ENCODE data around the gene GSE1. TPM values are rescaled to one million over a fixed set of nuclear protein-coding genes. Genes with fewer than 3 reads are reported as not detected.
A peak's percentile ranks its signal among the peaks of the same experiment; 100 is the strongest.

Gene GSE1
- total and polyA plus RNA-seq, 2 of the 13 experiments (the other 11 are each of a cell fraction or from before 2014, with no cell fraction given): 16.1 to 31.2 TPM

DNA sequence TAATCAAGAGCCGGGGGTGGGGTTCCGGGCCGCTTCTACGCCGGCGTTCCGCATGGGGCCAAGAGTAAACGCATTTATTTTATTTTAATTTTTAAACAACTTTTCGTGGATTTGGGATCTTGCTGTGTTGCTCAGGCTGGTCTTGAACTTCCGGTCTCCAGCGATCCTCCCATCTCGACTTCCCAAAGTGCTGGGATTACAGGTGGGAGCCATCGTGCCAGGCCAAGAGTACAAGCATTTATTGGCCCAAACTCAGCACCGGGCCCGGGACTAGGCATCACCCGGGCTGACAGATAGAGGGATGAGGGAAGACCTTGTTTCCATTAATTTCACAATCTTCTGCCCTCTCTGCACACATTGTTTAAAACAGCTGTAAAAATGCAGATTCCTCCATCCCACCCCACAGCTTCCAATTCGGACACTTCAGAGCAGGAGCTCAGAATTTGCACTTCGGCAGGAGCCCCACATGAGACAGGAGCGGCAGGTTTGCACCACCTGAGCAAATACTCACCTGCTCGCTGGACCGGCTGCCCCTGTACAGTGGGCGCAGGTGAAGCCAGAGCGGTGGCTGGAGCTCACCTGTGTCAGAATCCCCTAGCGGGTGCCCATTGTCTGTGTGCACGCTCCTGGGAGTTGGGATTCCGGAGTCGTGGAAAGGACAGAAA, 76.3 kb downstream of the GSE1 start:
- ChIA-PET POLR2A (no interaction called here), CTCF (ENCODE audit: low intra/inter-chr PET ratio, low total read pairs) (no interaction called here)
- peak overlapping the region; percentile 54 to 72 (median 64) for H3K4me3 ChIP-seq (replicated peaks in 1 of 3; ENCODE audit: insufficient read depth in 1 of 3, low read depth in 2 of 3, low read length in 3 of 3)
- H3K36me3 ChIP-seq (replicated peaks in 1 of 2; ENCODE audit: control insufficient read depth in 1 of 2, insufficient read depth in 2 of 2, low read length in 2 of 2): no peaks in the 10 kb centered on the region; a peak in 2 of 5 replicates
- peak overlapping the region; percentile 83 for H3K4me2 ChIP-seq (ENCODE audit: low read depth, low read length)
- DNase-seq (ENCODE audit: low spot score): no peak
- in situ Hi-C loops (cut with HindIII; ENCODE audit: extremely low pct_ligation_motif_present, low pct_unique_long_range_greater_than_20kb): no loop called here
- peak; percentile 9 for ATAC-seq
- no peak for FAIRE-seq
- H3K79me2 ChIP-seq (ENCODE audit: insufficient read depth, low read length): no peaks in the 10 kb centered on the region
- H3K9ac ChIP-seq (ENCODE audit: insufficient read depth, low read depth, low read length): peak overlapping the region; percentile 20; the same call in 1 of the 2 replicates
- BruUV-seq (replicated peaks): no TSS peak
- intact Hi-C loops (cut with micrococcal nuclease; ENCODE audit: unreplicated experiment): no loop called here
- WGBS (ENCODE audit: low lambda C conversion rate): 4% methylated on average over 27 of the region's 27 CpGs
- no peaks in the 10 kb centered on the region for H4K20me1 ChIP-seq (ENCODE audit: insufficient read depth, low read length)
- no peak overlapping the region for H2AFZ ChIP-seq (ENCODE audit: low read length)
- no peaks in the 10 kb centered on the region for H3K9me3 ChIP-seq (ENCODE audit: low read length)
- H3K27ac ChIP-seq (ENCODE audit: extremely low read length, insufficient read depth, low read length): no peak overlapping the region
- peaks cover 0 to 35% of the 10 kb centered on the region in 2 experiments; a peak in 4 of 5 replicates for H3K27me3 ChIP-seq (ENCODE audit: control insufficient read depth in 1 of 2, insufficient read depth in 2 of 2, low read length in 2 of 2)
- peaks cover 38% of the 10 kb centered on the region for H3K4me1 ChIP-seq (ENCODE audit: insufficient read depth, low read length)
- TF ChIP-seq MTA1 (CRISPR knock-in tag; IDR thresholded peaks at IDR 0.05; ENCODE audit: borderline replicate concordance): no peak
- peak; percentile 60; the same call in 1 of the 2 replicates for TF ChIP-seq THYN1 (CRISPR knock-in tag; IDR thresholded peaks at IDR 0.05; ENCODE audit: borderline replicate concordance, low read depth)
- no peak for TF ChIP-seq TOE1 (CRISPR knock-in tag; IDR thresholded peaks at IDR 0.05)
- TF ChIP-seq EZH2 (conservative IDR thresholded peaks at IDR 0.05; ENCODE audit: low read depth, low read length): 0 out of 2 replicates have a peak, but pooled peaks have one; percentile 66
- no peak for TF ChIP-seq ZNF180 (CRISPR knock-in tag; IDR thresholded peaks at IDR 0.05; ENCODE audit: borderline replicate concordance, low read depth)
- TF ChIP-seq, protein P1, sequence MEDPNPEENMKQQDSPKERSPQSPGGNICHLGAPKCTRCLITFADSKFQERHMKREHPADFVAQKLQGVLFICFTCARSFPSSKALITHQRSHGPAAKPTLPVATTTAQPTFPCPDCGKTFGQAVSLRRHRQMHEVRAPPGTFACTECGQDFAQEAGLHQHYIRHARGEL (CRISPR knock-in tag; IDR thresholded peaks at IDR 0.05): no peak
- no peak for TF ChIP-seq ZFY (CRISPR knock-in tag; IDR thresholded peaks at IDR 0.05)
- no peak for TF ChIP-seq NKX3-1 (CRISPR knock-in tag; IDR thresholded peaks at IDR 0.05)
- 0 out of 2 replicates have a peak, but pooled peaks have one; percentile 28 for TF ChIP-seq ZNF501 (CRISPR knock-in tag; IDR thresholded peaks at IDR 0.05)
- no peak for TF ChIP-seq MAZ (IDR thresholded peaks at IDR 0.05; ENCODE audit: borderline replicate concordance, low read depth, low read length)
- TF ChIP-seq MAZ (CRISPR knock-in tag; IDR thresholded peaks at IDR 0.05; ENCODE audit: low read depth): 0 out of 2 replicates have a peak, but pooled peaks have one; percentile 30
- TF ChIP-seq, protein P2, sequence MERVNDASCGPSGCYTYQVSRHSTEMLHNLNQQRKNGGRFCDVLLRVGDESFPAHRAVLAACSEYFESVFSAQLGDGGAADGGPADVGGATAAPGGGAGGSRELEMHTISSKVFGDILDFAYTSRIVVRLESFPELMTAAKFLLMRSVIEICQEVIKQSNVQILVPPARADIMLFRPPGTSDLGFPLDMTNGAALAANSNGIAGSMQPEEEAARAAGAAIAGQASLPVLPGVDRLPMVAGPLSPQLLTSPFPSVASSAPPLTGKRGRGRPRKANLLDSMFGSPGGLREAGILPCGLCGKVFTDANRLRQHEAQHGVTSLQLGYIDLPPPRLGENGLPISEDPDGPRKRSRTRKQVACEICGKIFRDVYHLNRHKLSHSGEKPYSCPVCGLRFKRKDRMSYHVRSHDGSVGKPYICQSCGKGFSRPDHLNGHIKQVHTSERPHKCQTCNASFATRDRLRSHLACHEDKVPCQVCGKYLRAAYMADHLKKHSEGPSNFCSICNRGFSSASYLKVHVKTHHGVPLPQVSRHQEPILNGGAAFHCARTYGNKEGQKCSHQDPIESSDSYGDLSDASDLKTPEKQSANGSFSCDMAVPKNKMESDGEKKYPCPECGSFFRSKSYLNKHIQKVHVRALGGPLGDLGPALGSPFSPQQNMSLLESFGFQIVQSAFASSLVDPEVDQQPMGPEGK (CRISPR knock-in tag; IDR thresholded peaks at IDR 0.05): no peak
- TF ChIP-seq LCORL (IDR thresholded peaks at IDR 0.05): no peak
- TF ChIP-seq LCORL (CRISPR knock-in tag; IDR thresholded peaks at IDR 0.05): no peak
- 0 out of 2 replicates have a peak, but pooled peaks have one; percentile 22 for TF ChIP-seq HIVEP1 (CRISPR knock-in tag; IDR thresholded peaks at IDR 0.05)
- TF ChIP-seq, protein P3, sequence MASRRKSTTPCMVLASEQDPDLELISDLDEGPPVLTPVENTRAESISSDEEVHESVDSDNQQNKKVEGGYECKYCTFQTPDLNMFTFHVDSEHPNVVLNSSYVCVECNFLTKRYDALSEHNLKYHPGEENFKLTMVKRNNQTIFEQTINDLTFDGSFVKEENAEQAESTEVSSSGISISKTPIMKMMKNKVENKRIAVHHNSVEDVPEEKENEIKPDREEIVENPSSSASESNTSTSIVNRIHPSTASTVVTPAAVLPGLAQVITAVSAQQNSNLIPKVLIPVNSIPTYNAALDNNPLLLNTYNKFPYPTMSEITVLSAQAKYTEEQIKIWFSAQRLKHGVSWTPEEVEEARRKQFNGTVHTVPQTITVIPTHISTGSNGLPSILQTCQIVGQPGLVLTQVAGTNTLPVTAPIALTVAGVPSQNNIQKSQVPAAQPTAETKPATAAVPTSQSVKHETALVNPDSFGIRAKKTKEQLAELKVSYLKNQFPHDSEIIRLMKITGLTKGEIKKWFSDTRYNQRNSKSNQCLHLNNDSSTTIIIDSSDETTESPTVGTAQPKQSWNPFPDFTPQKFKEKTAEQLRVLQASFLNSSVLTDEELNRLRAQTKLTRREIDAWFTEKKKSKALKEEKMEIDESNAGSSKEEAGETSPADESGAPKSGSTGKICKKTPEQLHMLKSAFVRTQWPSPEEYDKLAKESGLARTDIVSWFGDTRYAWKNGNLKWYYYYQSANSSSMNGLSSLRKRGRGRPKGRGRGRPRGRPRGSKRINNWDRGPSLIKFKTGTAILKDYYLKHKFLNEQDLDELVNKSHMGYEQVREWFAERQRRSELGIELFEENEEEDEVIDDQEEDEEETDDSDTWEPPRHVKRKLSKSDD (CRISPR knock-in tag; IDR thresholded peaks at IDR 0.05; ENCODE audit: low read depth): no peak
- no peak for TF ChIP-seq AKAP8 (CRISPR knock-in tag; IDR thresholded peaks at IDR 0.05)
- TF ChIP-seq WIZ (CRISPR knock-in tag; IDR thresholded peaks at IDR 0.05): no peak
- no peak for TF ChIP-seq SMAD9 (CRISPR knock-in tag; IDR thresholded peaks at IDR 0.05)
- TF ChIP-seq, protein P4, sequence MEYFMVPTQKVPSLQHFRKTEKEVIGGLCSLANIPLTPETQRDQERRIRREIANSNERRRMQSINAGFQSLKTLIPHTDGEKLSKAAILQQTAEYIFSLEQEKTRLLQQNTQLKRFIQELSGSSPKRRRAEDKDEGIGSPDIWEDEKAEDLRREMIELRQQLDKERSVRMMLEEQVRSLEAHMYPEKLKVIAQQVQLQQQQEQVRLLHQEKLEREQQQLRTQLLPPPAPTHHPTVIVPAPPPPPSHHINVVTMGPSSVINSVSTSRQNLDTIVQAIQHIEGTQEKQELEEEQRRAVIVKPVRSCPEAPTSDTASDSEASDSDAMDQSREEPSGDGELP (IDR thresholded peaks at IDR 0.05; ENCODE audit: borderline replicate concordance, low read depth): 0 out of 2 replicates have a peak, but pooled peaks have one; percentile 13
